Hepatocyte (in vitro differentiated cells): ENCODE results near the gene PMPCA.

Experiments used
- CTCF ChIP-seq: fragments of 200-600 bp; sonication (generic); IDR thresholded peaks from 2 replicates; pipeline ENCODE4 v1.5.1; 2016; ENCODE audit warnings: antibody characterized with exemption, mild to moderate bottlenecking; ENCODE audit not compliant: poor library complexity
- EZH2phosphoT487 ChIP-seq: fragments of 200-600 bp; sonication (generic); IDR thresholded peaks from one replicate; pipeline ENCODE4 v1.6.1; 2018; ENCODE audit warnings: antibody characterized with exemption, mild to moderate bottlenecking, low read depth, moderate library complexity; ENCODE audit not compliant: unreplicated experiment, severe bottlenecking

- TF ChIP-seq CTCF (no peak), EZH2phosphoT487 (no peak)
Observed at GRCh38 chr9:136394312-136395019, 16.0 kb upstream of the PMPCA start.
